Fibroblast of skin of left biceps (primary cell): Measurements from ENCODE around the gene LRRC49.
A peak's percentile ranks its signal among the peaks of the same experiment; 100 is the strongest.
"Not testable (repeated sequence)": the region's sequence is repeated elsewhere in the genome, so short reads cannot be mapped to it uniquely, and the experiment has no call there.

Source experiments
- DNase-seq, 2 experiments: peaks; one replicate each; pipeline ENCODE4 v3.0.0-alpha.2; 2013; ENCODE audit warnings: low read depth in 2 of 2

The LRRC49 gene

DNA sequence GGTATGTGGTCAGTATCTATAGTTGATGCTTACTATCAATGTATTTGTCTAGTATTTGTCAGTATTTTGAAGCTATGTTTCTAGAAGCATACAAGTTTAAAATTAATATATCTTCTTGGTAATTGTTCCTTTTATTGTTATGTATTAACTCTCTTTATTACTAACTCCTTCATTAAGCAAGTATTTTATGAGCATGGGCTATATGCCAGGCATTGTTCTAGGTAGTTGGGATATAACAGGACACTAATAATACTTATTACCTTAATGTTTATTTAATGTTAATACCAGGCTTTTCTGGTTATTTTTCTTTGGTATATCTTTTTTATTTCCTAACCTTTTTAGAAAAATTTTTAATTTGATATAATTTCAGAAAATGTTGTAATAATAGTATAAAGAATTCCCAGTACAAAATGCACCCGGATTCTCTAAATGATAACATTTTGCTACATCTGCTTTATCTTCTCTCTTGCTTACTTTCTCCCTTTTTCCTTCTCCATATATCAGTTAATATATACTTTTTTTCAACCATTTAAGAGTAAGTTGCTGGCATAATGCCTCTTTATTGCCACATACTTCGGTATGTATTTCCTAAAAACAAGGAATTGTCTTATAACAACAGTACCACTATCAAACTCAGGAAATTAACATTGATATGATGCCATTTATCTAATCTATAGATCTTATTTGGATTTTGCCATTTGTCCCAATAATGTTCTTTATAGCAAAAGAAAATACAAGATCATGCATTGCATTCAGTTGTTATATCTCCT, 30.9 kb downstream of the LRRC49 start:
- DNase-seq: no peak

DNA sequence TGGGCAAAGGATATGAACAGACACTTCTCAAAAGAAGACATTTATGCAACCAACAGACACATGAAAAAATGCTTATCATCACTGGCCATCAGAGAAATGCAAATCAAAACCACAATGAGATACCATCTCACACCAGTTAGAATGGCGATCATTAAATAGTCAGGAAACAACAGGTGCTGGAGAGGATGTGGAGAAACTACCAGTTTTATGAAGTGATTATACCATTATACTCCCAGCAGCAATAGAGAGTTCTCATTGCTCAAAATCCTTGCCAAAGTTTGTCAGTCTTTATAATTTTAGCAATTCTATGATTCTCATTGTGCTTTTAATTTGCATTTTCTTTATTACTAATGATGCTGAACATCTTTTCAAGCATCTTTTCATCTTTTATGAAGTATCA, 34.3 kb downstream of the LRRC49 start:
- not testable (repeated sequence) for DNase-seq

DNA sequence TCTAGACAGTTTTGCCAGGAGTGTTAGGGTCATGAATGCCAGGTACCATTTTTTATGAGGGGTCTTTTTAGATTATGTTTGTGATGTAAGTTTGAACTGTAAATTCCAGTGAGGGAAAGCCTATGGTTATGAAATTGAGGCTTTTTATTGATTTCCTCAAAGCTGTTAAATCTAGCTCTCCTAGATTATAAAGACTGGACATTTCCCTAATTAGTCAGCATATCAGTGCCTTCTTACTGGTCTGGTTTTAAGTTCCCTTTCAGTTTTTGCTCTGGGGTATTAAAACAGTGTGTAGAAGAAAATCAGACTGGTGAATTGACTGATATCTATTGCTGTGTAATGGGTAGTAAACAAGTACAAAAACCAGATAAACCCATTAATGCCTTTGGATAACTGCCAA, 39.2 kb downstream of the LRRC49 start:
- DNase-seq: no peak

DNA sequence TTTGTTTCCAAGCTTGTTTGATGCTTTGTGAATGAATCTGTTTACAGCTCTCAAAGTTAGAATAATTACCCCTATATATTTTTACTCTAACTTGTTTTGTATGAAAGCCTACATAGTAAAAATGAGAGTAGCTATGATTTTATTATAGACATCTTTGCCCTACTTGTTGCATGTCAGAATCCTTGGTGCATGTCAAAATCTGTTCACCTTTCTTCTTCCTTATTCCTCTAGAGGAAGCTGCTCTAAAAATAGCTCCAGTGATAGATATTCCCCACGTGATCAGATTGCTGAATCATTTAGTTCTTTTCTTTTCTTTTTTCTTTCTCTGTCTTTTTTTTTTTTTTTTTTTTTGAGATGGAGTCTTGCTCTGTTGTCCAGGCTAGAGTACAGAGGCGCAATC, 39.8 kb downstream of the LRRC49 start:
- DNase-seq: no peak

DNA sequence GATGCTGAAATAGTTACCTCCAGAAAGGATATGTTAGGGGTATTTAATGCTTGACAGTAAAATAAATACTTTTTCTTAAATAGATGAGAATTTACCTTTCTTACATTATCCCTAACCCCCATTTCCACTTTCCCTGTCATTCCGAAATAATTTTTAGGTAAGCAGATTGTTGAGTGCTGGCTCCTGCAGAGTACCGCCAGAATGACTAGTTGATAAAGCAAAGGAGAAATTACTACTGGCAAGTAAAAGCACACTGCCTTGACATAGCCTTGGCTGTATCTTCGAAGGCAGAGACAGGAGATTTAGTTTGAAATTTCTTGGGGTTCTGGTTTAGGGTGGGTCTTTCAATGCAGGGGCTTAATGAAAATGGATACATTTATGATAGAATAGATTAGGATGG, 40.8 kb downstream of the LRRC49 start:
- no peak for DNase-seq

DNA sequence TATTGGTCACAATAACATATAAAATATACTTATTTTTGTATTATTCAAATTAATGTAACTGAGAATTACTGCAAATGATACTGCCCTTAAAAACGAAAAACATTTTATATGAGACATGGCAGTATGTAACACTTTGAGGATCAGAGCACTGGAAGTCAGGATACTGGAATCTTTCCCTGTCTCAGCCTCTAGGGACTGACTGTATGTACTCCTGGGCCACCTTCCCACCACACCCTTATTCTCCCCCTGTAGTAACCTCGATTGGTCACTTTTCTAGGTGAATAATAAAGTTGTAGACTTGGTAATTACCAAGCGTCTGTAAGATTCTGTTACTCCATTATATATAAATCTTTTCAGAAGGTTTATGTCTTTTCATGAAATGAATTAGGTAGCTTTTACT, 43.0 kb downstream of the LRRC49 start:
- DNase-seq: no peak

DNA sequence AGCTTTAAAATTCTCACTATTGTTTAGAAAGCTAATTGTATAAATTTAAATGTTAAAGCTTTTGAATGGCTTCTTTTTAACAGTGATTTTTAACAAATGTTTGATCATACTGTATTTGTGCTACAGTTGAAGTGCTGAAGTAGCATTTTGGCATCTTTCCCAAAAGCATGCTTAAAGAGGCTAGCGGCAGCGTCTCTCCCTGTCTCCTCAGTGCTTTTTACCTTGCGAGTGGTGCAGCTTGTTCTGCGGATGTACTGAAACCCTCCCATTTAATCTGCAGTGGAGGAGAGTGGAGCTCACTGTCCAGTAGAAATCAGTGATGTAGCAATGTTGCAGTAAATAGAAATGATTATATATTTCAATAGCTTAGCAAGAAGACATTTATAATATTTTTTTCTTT, 43.7 kb downstream of the LRRC49 start:
- no peak for DNase-seq

DNA sequence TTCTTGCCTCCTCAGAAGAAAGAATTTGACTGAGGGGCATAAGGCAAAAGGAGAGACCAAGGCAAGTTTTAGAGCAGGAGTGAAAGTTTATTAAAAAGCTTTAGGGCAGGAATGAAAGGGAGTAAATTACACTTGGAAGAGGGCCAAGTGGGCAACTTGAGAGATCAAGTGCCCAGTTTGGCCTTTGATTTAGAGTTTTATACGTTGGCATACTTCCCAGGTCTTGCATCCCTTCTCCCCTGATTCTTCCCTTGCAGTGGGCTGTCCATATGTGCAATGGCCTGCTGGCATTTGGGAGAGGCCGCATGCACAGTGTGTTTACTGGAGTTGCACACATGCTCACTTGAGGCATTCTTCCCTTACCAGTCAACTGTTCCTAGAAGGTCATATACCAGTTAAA, 50.7 kb downstream of the LRRC49 start:
- not testable (repeated sequence) for DNase-seq

DNA sequence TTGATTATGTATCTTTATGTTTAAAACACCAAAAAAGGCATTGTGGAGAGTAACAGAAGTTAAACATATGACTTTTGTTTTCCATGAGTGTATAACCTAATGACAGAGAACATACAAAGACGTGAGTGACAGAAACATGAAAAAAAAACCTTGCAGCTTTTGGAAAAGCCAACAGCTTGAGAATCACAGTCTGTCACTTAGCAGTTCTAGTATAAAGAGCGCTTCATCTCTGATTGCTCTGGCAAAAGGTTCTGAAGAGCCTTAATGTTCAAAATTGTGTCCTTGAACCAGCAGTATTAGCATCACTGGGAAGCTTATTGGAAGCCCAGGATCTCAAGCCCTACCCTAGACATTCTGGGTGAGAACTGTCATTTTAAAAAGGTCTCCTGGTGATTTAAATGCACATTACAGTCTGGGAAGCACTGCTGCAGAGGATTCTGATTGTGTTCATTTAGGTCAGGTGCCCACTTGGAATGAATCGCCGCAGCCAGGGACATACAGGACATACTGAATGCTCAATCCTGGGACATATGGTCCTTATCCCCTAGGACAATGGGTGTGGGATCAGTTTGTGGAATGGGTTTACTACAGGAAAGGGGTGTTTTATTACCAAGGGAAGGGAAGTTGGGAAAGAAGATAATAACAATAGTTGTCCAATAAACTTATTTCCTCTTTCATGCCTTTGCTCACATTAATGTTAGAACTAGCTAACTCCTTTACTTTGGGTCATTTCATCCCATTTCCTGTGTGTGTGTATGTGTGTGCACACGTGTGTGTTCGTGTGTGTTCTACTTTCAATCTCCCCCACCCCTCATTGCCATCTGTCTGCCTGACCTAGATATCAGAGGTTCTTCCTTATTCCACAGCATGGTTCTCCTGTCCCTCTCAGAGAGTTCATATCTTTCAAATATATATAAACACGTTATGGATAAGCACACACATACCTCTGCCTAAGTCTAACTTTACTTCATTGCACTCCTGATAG, 55.0 kb downstream of the LRRC49 start:
- DNase-seq: no peak

DNA sequence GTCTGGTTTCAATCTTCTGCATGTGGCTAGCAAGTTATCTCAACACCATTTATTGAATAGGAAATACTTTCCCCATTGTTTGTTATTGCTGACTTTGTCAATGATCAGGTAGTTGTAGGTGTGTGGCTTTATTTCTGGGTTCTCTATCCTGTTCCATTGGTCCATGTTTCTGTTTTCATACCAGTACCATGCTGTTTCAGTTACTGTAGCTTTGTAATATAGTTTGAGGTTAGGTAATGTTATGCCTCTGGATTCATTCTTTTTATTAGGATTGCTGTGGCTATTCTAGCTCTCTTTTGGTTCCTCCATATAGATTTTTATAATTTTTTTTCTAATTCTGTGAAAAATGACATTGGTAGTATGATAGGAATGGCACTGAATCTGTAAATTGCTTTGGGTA, 58.3 kb downstream of the LRRC49 start:
- DNase-seq: no peak

DNA sequence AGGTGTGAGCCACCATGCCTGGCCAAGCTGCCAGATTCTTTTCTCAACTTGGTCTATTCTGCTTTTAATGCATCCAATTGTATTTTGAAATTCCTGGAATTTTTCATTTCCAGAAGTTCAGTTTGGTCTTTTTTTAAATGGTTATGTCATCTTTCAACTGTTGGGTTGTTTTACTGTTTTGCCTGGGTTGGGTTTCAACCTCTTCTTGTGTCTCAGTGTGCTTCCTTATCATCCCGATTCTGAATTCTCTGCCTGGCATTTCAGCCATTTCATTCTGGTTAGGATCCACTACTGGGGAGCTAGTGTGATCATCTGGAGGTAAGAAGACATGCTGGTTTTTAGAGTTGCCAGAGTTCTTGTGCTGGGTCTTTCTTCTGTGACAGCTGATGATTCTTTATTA, 61.5 kb downstream of the LRRC49 start:
- DNase-seq: no peak

DNA sequence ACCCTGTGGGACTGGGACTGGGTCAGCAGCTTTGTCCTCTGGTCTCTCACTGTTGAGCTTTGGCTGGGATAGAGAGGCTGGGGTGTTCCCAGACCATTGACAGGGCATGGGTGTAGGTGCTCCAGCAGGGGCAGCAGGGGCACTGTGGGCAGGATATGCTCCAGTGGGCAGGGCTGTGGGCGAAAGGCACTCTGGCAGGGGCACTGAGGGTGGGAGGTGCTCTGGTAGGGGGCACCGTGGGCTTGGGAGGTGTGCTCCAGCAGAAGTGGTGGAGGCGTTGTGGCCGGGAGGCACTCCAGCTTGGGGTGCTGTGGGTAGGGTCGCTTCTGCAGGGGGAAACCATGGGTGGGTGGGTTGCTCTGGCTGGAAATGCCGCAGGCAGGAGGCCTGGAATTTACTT, 62.1 kb downstream of the LRRC49 start:
- no peak for DNase-seq

DNA sequence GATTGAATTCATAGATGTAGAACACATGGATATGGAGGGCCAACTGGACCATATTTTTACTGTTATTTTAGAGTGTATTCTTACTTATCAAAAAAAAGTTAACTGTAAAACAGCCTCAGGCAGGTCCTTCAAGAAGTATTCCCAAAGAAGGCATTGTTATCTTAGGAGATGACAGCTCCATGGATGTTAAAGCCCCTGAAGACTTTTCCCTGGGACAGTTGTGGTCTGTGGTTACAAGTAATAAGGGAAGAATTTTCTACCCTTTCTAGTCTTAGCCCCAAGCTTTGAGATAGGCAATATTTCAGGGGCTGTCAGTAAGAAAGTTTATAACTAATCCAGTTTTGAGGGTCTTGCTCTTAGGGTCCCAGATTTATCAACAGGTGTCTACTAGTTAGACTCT, 62.5 kb downstream of the LRRC49 start:
- DNase-seq: peak in 1 of 2 experiments; percentile 22

DNA sequence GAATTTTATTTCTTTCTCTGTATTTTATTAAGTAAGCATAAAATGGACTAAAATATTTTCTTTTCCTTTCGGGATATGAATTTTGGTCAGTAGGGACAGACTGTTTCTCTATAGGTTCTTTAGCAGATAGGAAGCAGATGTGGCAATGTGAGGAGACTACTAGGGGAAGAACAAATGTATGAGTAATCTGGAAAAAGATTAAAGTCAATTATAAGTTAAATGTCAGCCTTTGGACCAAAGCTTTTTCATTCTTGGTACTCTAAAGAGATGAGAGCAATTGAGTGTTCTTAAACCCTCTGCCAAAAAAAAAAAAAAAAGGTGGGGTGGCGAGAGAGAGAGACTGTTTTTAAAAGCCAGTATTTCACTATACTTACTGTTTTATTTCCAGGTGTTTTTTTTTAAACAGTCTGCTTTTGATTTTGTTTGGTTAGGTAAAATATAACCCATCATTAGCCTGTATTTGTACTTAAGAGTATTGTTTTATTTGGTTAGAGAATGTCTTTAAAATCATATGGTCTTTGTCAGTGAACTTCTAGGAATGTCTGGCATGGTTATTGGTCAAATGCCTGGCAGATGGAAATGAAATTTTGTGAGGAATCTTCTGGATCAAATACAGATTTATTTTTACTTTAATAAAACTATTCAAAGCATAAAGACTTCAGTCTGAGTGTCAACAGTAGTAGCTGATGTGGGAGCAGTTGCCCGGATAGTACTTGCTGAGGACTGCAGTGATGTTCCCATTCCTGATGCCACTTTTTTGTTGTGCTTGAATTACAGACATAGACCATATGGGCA, 63.8 kb downstream of the LRRC49 start:
- peak in 1 of 2 experiments; percentile 17 for DNase-seq

DNA sequence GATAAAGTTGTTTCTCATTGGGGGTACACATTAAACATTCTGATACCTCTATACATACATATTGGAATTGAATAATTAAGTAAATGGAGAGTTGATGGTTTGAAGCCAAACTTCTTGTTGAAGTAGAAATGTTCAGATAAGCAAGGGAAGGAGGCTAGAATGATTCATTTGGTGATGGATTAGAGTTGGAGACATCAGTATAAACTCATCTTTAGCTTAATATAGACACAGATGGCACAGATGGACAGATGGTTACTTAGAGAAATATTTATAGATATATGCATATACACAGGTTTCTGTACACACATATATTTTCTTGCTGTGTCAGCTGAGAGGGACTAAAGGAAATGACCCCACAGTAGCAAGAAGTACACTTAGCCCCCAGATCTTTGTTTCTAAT, 69.5 kb downstream of the LRRC49 start:
- no peak for DNase-seq

DNA sequence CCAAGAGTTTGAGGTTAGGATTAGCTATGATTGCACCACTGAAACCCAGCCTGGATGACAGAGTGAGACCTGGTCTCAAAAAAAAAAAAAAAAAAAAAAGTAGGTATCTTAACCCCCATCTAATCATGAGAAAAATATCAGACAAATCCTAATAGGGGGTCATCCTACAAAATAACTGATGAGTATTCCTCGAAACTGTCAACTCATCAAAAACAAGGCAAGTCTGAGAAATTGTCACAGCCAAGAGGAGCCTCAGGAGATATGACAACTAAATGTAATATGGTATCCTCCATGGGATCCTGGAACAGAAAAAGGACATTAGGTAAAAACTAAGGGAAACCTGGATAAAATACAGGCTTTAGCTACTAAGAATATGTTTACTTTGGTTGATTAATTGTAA, 70.6 kb downstream of the LRRC49 start:
- no peak for DNase-seq

DNA sequence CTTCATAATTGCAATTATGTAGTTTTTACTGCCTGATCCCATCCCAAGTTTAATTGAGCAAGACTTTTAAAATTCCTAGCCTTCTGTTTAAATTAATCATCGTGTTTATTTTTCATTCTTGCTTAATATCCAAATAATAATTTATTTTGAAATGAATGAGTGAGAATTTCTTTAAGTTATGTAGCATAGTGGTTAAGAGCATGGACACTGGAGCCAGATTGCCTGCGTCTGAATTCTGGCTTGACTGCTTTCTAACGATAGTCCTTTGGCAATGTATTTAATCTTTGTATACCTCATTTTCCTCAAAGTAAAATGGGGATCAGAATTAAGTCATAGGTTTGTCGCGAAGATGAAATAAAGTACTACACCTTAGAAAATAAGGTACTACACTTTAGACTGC, 71.4 kb downstream of the LRRC49 start:
- no peak for DNase-seq

DNA sequence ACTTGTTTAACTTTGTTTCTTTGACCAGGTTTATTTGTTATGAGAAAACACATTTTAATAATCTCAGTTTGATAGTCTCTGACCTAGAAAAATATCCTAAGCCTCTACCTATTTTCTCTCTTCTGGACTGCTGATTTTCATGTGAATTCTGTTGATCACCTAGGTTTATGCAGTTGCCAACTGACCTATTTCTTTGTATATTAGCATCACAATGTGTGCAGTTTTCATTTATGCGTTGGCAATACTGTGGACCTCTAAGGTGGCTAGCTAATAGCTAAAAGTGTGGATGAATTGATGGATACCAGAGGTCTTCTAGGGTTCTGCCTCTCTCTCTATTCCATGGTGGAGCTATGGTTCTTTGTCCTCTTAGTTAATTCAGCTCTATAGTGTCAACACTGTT, 72.1 kb downstream of the LRRC49 start:
- DNase-seq: no peak

DNA sequence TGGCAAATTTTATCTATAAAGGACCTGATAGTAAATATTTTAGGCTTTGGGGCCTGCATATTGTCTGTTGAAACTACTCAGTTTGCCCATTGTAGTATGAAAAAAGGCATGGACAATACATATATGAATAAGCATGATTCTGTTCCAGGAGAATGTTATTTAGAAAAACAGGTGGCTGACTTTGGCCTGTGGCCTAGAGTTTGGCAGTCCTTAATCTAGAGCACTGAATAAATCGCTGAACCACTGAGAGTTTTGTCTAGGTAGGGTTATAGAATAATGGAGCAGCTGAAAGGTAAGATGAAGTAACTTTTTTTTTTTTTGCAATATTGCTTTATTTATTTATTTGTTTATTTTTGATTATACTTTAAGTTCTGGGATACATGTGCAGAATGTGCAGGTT, 75.0 kb downstream of the LRRC49 start:
- DNase-seq: no peak

DNA sequence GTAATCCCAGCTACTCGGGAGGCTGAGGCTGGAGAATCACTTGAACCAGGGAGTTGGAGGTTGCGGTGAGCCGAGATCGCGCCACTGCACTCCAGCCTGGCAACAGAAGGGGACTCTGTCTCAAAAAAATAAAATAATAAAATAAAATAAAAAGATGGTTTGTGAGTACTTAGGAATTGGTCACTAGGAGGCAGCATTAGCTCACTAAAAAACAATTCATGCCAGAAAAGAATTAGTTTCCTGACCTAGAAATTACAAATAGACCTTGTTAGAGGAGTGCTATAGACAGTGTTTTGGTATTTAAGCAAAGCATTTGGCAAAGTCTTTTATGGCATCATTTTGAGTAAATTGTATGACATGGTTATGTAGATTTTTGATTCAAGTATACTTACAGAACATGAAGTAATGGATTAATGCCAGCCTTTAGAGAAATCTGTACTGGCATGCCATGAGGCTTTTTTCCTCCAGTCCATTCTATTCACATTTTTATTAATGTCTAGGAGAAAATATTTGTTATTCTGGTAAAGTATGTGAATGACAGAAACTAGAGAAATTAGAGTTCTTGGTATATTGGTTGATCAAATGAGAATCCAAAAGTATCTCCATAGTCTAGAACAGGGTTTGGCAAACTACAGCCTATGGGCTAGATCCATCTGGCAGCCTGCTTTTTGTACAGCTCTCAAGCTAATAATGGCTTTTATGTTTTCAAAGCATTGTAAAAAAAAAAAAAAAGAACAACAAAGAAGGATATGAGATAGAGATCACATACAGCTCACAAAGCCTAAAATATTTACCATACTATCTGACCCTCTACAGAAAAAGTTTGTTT, 81.6 kb downstream of the LRRC49 start:
- peak; percentile 47 to 58 for DNase-seq

DNA sequence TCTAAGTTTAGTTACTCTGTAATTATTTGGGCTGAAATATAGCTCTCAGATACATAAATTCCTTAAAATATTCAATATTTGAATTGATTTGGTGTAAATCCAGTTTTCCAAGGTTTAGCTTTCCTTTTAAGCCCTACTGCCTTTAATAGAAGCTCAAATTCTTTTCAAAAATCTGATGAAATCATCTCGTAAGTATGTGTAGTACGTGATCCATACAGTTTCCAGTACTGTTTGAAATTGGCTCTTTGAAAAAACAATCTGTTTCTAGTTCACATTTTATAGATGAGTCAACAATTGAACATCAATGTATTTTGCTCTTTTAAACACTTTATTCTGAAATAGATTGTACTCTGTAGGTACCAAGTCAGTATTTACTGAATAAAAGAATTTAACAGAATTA, 84.2 kb downstream of the LRRC49 start:
- peak; percentile 80 to 86 for DNase-seq
